DOHH2 (cell line): ENCODE measurements around the gene TMPO.

Experiments
- EZH2phosphoT487 ChIP-seq: fragments of 200-600 bp; sonication (generic); IDR thresholded peaks from 2 replicates; pipeline ENCODE4 v1.6.1; 2017; ENCODE audit warnings: borderline replicate concordance, mild to moderate bottlenecking, antibody characterized with exemption, low read length, moderate library complexity, mixed read lengths
- TF ChIP-seq, protein P1 (sequence below): fragments of 200-600 bp; sonication (generic); IDR thresholded peaks from one replicate; pipeline ENCODE4 v1.5.1; 2014; ENCODE audit warnings: antibody characterized with exemption, mild to moderate bottlenecking, low read depth, low read length; ENCODE audit not compliant: poor library complexity, severe bottlenecking

- TF ChIP-seq, protein P1, sequence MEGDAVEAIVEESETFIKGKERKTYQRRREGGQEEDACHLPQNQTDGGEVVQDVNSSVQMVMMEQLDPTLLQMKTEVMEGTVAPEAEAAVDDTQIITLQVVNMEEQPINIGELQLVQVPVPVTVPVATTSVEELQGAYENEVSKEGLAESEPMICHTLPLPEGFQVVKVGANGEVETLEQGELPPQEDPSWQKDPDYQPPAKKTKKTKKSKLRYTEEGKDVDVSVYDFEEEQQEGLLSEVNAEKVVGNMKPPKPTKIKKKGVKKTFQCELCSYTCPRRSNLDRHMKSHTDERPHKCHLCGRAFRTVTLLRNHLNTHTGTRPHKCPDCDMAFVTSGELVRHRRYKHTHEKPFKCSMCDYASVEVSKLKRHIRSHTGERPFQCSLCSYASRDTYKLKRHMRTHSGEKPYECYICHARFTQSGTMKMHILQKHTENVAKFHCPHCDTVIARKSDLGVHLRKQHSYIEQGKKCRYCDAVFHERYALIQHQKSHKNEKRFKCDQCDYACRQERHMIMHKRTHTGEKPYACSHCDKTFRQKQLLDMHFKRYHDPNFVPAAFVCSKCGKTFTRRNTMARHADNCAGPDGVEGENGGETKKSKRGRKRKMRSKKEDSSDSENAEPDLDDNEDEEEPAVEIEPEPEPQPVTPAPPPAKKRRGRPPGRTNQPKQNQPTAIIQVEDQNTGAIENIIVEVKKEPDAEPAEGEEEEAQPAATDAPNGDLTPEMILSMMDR: no peak
- TF ChIP-seq EZH2phosphoT487: no peak
These were observed 80.0 kb downstream of the TMPO start for GRCh38 chr12:98595243-98595988.
